Fibroblast of pulmonary artery (primary cell): ENCODE measurements around the gene KRT74.

Experiments
- DNase-seq: peaks from one replicate; pipeline ENCODE4 v3.0.0-alpha.2; 2010; ENCODE audit warnings: low read depth
- H3K4me3 ChIP-seq: replicated peaks from 2 replicates; pipeline ENCODE4 v1.5.1; 2011; ENCODE audit warnings: low read depth, mild to moderate bottlenecking, control low read depth, low read length, moderate library complexity
- CTCF ChIP-seq: IDR thresholded peaks from 2 replicates; pipeline ENCODE4 v1.5.1; 2011; ENCODE audit warnings: mild to moderate bottlenecking, control low read depth, low read length, inconsistent platforms; ENCODE audit errors: missing control alignments

The KRT74 gene

DNA sequence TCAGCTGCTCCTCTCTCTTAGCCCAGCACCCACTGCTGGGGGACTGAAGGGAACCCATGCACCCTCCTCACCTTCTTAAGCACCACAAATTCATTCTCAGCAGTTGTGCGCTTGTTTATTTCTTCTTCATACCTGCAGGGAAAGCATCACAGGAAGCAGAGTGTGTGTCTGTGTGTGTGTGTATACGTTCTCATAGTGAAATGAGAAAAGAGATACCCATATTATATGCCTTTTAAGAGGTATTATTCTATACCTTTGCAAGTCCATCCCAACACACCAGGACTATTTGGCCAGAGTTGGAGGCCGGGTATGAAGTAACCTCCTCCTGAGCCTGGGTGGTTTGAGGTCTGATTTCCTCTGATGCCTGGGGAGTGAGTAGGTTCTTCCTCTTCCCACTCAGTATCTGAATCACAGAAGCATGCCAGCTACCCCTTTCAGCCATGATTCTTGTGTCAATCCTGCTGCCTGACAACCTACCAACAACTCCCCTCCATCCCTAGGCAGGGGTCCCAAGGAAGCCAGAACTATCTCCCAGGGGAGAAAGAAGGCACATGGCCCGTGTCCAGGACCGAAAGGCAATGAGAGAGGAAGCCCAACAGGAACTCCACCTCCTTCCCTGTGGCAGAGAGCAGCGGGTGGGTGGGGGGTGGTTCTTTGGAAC, 41.7 kb upstream of the KRT74 start:
- no peak for DNase-seq
- TF ChIP-seq CTCF = no peak
- no peak overlapping the region for H3K4me3 ChIP-seq

- DNase-seq = no peak
- H3K4me3 ChIP-seq = no peak overlapping the region
- TF ChIP-seq CTCF = no peak
These were observed 41.0 kb upstream of the KRT74 start for GRCh38 chr12:52614381-52615207.

- no peak for TF ChIP-seq CTCF
- H3K4me3 ChIP-seq = no peak overlapping the region
- no peak for DNase-seq
These were observed 39.9 kb upstream of the KRT74 start for GRCh38 chr12:52613384-52614030.

DNA sequence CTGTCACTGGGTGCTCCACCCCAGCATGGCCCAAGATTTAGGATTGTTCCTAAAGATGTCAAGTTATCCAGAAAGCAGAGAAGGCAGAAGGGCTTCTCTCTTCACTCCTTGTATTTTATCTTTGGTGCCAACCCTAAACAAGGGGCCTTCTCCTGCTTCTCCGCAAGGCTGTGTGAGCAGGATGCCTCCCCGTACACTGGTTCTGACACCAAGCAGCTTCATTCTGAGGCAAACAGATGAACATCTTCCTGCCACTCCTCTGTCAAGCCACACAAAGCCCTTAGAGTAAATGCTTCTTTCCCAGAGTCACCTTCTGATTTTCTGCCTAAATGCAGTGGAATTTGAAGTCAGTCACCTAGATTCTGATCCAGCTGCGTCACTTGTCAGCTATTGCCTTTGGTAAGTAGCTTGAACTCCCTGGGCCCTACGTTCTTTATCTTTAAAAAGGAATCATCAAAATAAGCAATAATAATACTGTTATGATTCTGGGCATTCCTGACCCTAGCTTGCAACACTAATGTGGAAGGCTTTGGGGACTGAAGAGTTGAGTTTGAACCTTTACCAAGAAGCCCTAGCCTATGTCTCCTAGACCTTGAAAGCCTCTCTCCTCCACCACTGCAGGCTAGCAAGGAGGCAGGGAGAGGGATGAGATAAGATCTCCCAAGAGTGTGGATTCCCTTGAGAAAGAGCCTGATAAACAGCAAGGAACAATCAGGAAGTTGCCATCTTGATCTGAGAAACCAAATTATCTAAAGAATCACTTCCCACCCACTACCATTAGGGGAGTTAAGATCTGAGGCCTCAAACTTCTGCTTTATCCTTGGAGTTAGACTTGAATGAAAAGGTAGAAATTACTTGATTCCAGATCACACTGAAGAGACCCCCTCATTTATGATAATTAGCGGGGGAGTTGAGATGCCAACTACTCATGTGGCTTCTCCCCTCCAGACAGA, 39.1 kb upstream of the KRT74 start:
- no peak for TF ChIP-seq CTCF
- DNase-seq = no peak
- no peak overlapping the region for H3K4me3 ChIP-seq

- no peak overlapping the region for H3K4me3 ChIP-seq
- no peak for TF ChIP-seq CTCF
- no peak for DNase-seq
These were observed 37.4 kb upstream of the KRT74 start for GRCh38 chr12:52611080-52611468.

GRCh38 chr12:52608826-52609630, 35.4 kb upstream of the KRT74 start:
- TF ChIP-seq CTCF = no peak
- H3K4me3 ChIP-seq = no peak overlapping the region
- DNase-seq = no peak
